K562 (cell line): ENCODE data around the gene C1orf56. TPM values are rescaled to one million over a fixed set of nuclear protein-coding genes. Genes with fewer than 3 reads are reported as not detected.

Experiments
- ADNP ChIP-seq: fragments of 200-800 bp; sonication (Bioruptor generic); IDR thresholded peaks from 2 replicates; pipeline ENCODE4 v1.6.1; 2016; ENCODE audit warnings: missing genetic modification characterization, missing compliant biosample characterization
- ATF7 ChIP-seq: fragments of 450-650 bp; IDR thresholded peaks from 2 replicates; pipeline ENCODE4 v1.7.1; 2014; ENCODE audit warnings: mild to moderate bottlenecking, moderate library complexity
- EGR1 ChIP-seq: fragments of 450-650 bp; conservative IDR thresholded peaks from 2 replicates; pipeline ENCODE4 v1.6.1; 2017; ENCODE audit warnings: mild to moderate bottlenecking
- U2AF2 ChIP-seq: fragments of 200-400 bp; formaldehyde crosslinking; optimal IDR thresholded peaks from 2 replicates; pipeline ENCODE3; 2017; ENCODE audit warnings: low read depth, mild to moderate bottlenecking, low read length
- ZEB2 ChIP-seq: fragments of 450-650 bp; IDR thresholded peaks from 2 replicates; pipeline ENCODE4 v1.6.1; 2016
- polyA plus RNA-seq, 8 experiments: library from polyadenylated mRNA; depleted of rRNA in 4 of 8; stranded (reverse) in 5 of 8; unstranded in 3 of 8; fragments of >200 nt; fragmentation: Nextera tagmentation in 2 of 8; fragmentation: Illumina TruSeq in 1 of 8; extraction: Ambion mirVana in 2 of 8; extraction: Trizol in 1 of 8; gene quantifications; 2 replicates each; pipeline versions ENCODE4 v1.2.1 to v1.2.3, GENCODE V29; 2011 to 2014; ENCODE audit warnings: inconsistent platforms in 1 of 8, missing spikeins in 1 of 8
- total RNA-seq, 7 experiments: library from RNA; depleted of rRNA in 6 of 7; stranded (reverse); fragments of >200 nt in 6 of 7; fragmentation: Illumina TruSeq in 2 of 7; extraction: Trizol in 2 of 7; gene quantifications; 2 replicates each; pipeline versions ENCODE4 v1.2.1 to v1.2.3, GENCODE V29; 2011 to 2021; ENCODE audit warnings: low replicate concordance in 1 of 7
- TF ChIP-seq, protein P1 (sequence below): sonication (generic); IDR thresholded peaks from 2 replicates; pipeline ENCODE4 v1.6.1; 2016
- TF ChIP-seq, protein P2 (sequence below), 2 experiments: fragments of 450-650 bp in 1 of 2; sonication (generic) in 1 of 2; formaldehyde crosslinking; conservative IDR thresholded peaks; 2 replicates each; pipeline versions ENCODE4 v1.4.0 to v1.8.1; 2020 to 2022; ENCODE audit warnings: mild to moderate bottlenecking in 1 of 2, missing genetic modification reagents in 1 of 2
- TF ChIP-seq, protein P3 (sequence below): fragments of 250-450 bp; sonication (Bioruptor Pico); IDR thresholded peaks from 2 replicates; pipeline ENCODE4 v1.9.0; 2021; ENCODE audit warnings: mild to moderate bottlenecking, inconsistent platforms
- TF ChIP-seq, protein P4 (sequence below): sonication (generic); formaldehyde crosslinking; IDR thresholded peaks from 2 replicates; pipeline ENCODE4 v1.8.0; 2022; ENCODE audit warnings: mild to moderate bottlenecking, low read depth, missing genetic modification reagents
- TF ChIP-seq, protein P5 (sequence below): fragments of 450-650 bp; IDR thresholded peaks from 2 replicates; pipeline ENCODE4 v1.6.1; 2016; ENCODE audit warnings: mild to moderate bottlenecking, moderate library complexity

C1orf56 gene
- total and polyA plus RNA-seq, 9 of the 15 experiments (the other 6 are each of a cell fraction or from before 2014, with no cell fraction given): 0.18 to 15.7 (median 1.1) TPM

DNA sequence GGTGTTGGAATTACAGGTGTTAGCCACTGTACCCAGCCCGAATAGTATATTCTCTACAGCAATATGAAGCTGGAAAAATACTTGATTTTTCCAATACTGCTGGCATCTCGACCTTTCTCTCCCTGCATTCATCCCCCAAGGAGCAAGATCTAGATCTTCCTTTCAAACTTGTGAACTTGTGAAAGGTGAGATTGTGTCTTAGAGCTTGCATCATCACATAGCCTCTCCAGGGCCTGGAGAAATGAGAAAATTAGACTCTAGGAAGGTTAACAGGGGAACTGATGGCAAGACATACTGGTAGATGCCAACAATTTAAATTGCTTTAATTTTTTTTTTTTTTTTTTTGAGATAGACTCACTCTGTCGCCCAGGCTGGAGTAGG, 37.2 kb upstream of the C1orf56 start (continued):
- TF ChIP-seq ADNP (tag): no peak
- TF ChIP-seq U2AF2: no peak
- TF ChIP-seq ATF7: peak; percentile 55
- TF ChIP-seq, protein P1, sequence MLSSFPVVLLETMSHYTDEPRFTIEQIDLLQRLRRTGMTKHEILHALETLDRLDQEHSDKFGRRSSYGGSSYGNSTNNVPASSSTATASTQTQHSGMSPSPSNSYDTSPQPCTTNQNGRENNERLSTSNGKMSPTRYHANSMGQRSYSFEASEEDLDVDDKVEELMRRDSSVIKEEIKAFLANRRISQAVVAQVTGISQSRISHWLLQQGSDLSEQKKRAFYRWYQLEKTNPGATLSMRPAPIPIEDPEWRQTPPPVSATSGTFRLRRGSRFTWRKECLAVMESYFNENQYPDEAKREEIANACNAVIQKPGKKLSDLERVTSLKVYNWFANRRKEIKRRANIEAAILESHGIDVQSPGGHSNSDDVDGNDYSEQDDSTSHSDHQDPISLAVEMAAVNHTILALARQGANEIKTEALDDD: 0 out of 2 replicates have a peak, but pooled peaks have one; percentile 6
- TF ChIP-seq ZEB2: peak; percentile 67; the same call in 1 of the 2 replicates
- TF ChIP-seq, protein P2, sequence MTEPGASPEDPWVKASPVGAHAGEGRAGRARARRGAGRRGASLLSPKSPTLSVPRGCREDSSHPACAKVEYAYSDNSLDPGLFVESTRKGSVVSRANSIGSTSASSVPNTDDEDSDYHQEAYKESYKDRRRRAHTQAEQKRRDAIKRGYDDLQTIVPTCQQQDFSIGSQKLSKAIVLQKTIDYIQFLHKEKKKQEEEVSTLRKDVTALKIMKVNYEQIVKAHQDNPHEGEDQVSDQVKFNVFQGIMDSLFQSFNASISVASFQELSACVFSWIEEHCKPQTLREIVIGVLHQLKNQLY (CRISPR knock-in tag; conservative IDR thresholded peaks at IDR 0.05): no peak
- TF ChIP-seq, protein P3, sequence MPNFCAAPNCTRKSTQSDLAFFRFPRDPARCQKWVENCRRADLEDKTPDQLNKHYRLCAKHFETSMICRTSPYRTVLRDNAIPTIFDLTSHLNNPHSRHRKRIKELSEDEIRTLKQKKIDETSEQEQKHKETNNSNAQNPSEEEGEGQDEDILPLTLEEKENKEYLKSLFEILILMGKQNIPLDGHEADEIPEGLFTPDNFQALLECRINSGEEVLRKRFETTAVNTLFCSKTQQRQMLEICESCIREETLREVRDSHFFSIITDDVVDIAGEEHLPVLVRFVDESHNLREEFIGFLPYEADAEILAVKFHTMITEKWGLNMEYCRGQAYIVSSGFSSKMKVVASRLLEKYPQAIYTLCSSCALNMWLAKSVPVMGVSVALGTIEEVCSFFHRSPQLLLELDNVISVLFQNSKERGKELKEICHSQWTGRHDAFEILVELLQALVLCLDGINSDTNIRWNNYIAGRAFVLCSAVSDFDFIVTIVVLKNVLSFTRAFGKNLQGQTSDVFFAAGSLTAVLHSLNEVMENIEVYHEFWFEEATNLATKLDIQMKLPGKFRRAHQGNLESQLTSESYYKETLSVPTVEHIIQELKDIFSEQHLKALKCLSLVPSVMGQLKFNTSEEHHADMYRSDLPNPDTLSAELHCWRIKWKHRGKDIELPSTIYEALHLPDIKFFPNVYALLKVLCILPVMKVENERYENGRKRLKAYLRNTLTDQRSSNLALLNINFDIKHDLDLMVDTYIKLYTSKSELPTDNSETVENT (CRISPR knock-in tag): no peak
- TF ChIP-seq, protein P4, sequence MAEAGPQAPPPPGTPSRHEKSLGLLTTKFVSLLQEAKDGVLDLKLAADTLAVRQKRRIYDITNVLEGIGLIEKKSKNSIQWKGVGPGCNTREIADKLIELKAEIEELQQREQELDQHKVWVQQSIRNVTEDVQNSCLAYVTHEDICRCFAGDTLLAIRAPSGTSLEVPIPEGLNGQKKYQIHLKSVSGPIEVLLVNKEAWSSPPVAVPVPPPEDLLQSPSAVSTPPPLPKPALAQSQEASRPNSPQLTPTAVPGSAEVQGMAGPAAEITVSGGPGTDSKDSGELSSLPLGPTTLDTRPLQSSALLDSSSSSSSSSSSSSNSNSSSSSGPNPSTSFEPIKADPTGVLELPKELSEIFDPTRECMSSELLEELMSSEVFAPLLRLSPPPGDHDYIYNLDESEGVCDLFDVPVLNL (CRISPR knock-in tag): no peak
- TF ChIP-seq EGR1: no peak
- TF ChIP-seq, protein P5, sequence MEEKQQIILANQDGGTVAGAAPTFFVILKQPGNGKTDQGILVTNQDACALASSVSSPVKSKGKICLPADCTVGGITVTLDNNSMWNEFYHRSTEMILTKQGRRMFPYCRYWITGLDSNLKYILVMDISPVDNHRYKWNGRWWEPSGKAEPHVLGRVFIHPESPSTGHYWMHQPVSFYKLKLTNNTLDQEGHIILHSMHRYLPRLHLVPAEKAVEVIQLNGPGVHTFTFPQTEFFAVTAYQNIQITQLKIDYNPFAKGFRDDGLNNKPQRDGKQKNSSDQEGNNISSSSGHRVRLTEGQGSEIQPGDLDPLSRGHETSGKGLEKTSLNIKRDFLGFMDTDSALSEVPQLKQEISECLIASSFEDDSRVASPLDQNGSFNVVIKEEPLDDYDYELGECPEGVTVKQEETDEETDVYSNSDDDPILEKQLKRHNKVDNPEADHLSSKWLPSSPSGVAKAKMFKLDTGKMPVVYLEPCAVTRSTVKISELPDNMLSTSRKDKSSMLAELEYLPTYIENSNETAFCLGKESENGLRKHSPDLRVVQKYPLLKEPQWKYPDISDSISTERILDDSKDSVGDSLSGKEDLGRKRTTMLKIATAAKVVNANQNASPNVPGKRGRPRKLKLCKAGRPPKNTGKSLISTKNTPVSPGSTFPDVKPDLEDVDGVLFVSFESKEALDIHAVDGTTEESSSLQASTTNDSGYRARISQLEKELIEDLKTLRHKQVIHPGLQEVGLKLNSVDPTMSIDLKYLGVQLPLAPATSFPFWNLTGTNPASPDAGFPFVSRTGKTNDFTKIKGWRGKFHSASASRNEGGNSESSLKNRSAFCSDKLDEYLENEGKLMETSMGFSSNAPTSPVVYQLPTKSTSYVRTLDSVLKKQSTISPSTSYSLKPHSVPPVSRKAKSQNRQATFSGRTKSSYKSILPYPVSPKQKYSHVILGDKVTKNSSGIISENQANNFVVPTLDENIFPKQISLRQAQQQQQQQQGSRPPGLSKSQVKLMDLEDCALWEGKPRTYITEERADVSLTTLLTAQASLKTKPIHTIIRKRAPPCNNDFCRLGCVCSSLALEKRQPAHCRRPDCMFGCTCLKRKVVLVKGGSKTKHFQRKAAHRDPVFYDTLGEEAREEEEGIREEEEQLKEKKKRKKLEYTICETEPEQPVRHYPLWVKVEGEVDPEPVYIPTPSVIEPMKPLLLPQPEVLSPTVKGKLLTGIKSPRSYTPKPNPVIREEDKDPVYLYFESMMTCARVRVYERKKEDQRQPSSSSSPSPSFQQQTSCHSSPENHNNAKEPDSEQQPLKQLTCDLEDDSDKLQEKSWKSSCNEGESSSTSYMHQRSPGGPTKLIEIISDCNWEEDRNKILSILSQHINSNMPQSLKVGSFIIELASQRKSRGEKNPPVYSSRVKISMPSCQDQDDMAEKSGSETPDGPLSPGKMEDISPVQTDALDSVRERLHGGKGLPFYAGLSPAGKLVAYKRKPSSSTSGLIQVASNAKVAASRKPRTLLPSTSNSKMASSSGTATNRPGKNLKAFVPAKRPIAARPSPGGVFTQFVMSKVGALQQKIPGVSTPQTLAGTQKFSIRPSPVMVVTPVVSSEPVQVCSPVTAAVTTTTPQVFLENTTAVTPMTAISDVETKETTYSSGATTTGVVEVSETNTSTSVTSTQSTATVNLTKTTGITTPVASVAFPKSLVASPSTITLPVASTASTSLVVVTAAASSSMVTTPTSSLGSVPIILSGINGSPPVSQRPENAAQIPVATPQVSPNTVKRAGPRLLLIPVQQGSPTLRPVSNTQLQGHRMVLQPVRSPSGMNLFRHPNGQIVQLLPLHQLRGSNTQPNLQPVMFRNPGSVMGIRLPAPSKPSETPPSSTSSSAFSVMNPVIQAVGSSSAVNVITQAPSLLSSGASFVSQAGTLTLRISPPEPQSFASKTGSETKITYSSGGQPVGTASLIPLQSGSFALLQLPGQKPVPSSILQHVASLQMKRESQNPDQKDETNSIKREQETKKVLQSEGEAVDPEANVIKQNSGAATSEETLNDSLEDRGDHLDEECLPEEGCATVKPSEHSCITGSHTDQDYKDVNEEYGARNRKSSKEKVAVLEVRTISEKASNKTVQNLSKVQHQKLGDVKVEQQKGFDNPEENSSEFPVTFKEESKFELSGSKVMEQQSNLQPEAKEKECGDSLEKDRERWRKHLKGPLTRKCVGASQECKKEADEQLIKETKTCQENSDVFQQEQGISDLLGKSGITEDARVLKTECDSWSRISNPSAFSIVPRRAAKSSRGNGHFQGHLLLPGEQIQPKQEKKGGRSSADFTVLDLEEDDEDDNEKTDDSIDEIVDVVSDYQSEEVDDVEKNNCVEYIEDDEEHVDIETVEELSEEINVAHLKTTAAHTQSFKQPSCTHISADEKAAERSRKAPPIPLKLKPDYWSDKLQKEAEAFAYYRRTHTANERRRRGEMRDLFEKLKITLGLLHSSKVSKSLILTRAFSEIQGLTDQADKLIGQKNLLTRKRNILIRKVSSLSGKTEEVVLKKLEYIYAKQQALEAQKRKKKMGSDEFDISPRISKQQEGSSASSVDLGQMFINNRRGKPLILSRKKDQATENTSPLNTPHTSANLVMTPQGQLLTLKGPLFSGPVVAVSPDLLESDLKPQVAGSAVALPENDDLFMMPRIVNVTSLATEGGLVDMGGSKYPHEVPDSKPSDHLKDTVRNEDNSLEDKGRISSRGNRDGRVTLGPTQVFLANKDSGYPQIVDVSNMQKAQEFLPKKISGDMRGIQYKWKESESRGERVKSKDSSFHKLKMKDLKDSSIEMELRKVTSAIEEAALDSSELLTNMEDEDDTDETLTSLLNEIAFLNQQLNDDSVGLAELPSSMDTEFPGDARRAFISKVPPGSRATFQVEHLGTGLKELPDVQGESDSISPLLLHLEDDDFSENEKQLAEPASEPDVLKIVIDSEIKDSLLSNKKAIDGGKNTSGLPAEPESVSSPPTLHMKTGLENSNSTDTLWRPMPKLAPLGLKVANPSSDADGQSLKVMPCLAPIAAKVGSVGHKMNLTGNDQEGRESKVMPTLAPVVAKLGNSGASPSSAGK: no peak
